ENCODE results near the gene ITGB4. TPM values are rescaled to one million over a fixed set of nuclear protein-coding genes. Genes with fewer than 3 reads are reported as not detected.

ITGB4 gene
- total RNA-seq, 1 experiment from 2014 or later, result 5.3 TPM

DNA sequence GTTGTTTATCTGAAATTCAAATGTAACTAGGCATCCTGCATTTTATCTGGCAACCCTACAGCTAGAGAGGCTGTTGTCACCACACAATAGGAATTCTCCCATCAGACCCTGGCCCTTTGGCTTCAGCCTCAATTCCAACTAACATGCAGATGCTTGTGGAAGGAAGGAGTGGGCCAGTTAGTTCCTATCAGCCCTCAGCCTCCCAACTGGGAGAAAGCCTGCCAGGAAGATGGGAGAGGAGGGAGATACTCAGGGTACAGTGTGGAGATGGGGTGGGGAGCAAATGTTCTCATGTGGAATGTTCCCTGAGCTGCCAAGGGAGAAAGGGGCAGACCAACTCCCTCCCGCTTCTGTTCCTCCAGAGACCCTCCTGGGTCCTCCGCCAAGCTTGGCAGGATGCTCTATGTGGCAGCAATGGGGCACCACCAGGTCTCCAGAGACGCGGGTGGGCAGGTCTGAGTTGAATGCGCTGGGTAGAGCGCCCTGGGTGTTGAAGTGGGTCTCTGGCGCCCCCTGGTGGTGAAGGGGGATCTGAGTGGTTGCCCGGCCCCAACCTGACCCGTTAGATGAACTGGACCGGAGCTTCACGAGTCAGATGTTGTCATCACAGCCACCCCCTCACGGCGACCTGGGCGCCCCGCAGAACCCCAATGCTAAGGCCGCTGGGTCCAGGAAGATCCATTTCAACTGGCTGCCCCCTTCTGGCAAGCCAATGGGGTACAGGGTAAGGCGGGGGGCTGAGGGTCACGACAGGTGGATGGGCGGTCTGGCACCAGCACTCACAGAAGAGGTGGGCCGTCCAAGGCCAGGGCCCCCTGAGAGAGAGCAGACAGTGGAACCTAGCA lies 28.5 kb downstream of the ITGB4 start:
- peak overlapping the region in 1 of 2 experiments; percentile 54; a peak in 2 of 5 replicates for H3K4me3 Mint-ChIP-seq
- H2BK5ac ChIP-seq (ENCODE audit: insufficient read length, low read length), result no peak overlapping the region
- H3K27ac ChIP-seq (ENCODE audit: insufficient read length, low read depth, low read length), result no peak overlapping the region
- H3K79me2 ChIP-seq (ENCODE audit: insufficient read depth, low read length), result no peaks in the 10 kb centered on the region
- no peaks in the 10 kb centered on the region for H4K20me1 ChIP-seq (ENCODE audit: control insufficient read depth, insufficient read depth, insufficient read length)
- no peak overlapping the region for H3K14ac ChIP-seq (ENCODE audit: insufficient read depth, low read length)
- H3K9me3 Mint-ChIP-seq, result no peaks in the 10 kb centered on the region; a peak in 1 of 5 replicates
- no peak overlapping the region for H3T11ph ChIP-seq (ENCODE audit: low read length)
- H2AK5ac ChIP-seq (ENCODE audit: insufficient read length, low read length), result no peak overlapping the region
- H4K8ac ChIP-seq (replicated peaks; ENCODE audit: insufficient read length, low read depth, low read length), result no peak overlapping the region
- no peak overlapping the region for H3K23ac ChIP-seq (ENCODE audit: insufficient read length, low read depth, low read length)
- H3K9ac ChIP-seq (ENCODE audit: extremely low read depth, insufficient read length, low read length), result no peak overlapping the region
- WGBS (ENCODE audit: extremely low coverage, insufficient read length, low lambda C conversion rate), result no CpG with 5 or more reads among the region's 20 CpGs
- no peak overlapping the region for H3K4me2 ChIP-seq (ENCODE audit: insufficient read depth, insufficient read length, low read length)
- no peak overlapping the region for H2AFZ ChIP-seq (ENCODE audit: low read length)
- no peak overlapping the region for H4K91ac ChIP-seq (ENCODE audit: insufficient read length, low read depth, low read length)
- H3K4me1 ChIP-seq (ENCODE audit: insufficient read depth, low read length), result no peaks in the 10 kb centered on the region; the same call in 1 of the 2 replicates
- peaks cover 3% of the 10 kb centered on the region for H3K23me2 ChIP-seq (ENCODE audit: insufficient read length, low read depth, low read length, poor library complexity, severe bottlenecking)
- H2BK120ac ChIP-seq (ENCODE audit: low read depth, low read length, poor library complexity, severe bottlenecking), result no peak overlapping the region
- no peak overlapping the region for H3K27ac Mint-ChIP-seq
- no peaks in the 10 kb centered on the region for H3K79me1 ChIP-seq (ENCODE audit: insufficient read depth, low read depth, low read length, poor library complexity, severe bottlenecking)
- no peak overlapping the region for H2BK20ac ChIP-seq (ENCODE audit: low read depth, low read length, poor library complexity, severe bottlenecking)
- H2BK12ac ChIP-seq (ENCODE audit: insufficient read length, low read depth, low read length), result no peak overlapping the region
- H3K18ac ChIP-seq (ENCODE audit: insufficient read length, low read depth, low read length), result no peak overlapping the region
- H3K4ac ChIP-seq (ENCODE audit: low read depth, low read length), result no peak overlapping the region
- peak; percentile 91 for DNase-seq
- no peaks in the 10 kb centered on the region for H3K27me3 ChIP-seq (ENCODE audit: insufficient read depth, low read length)
- H3K4me1 Mint-ChIP-seq, result peaks cover 7 to 10% of the 10 kb centered on the region in 2 experiments
- H3K9me3 ChIP-seq (ENCODE audit: control insufficient read depth, low read depth, low read length), result no peaks in the 10 kb centered on the region
- H4K5ac ChIP-seq (ENCODE audit: insufficient read length, low read depth, low read length), result no peak overlapping the region
- H3K27me3 Mint-ChIP-seq (ENCODE audit: low read depth), result peaks cover 9% of the 10 kb centered on the region
- H3K56ac ChIP-seq (ENCODE audit: insufficient read length, low read depth, low read length), result no peak overlapping the region
- no peak overlapping the region for H2BK15ac ChIP-seq (ENCODE audit: low read depth, low read length)
- TF ChIP-seq, protein P1, sequence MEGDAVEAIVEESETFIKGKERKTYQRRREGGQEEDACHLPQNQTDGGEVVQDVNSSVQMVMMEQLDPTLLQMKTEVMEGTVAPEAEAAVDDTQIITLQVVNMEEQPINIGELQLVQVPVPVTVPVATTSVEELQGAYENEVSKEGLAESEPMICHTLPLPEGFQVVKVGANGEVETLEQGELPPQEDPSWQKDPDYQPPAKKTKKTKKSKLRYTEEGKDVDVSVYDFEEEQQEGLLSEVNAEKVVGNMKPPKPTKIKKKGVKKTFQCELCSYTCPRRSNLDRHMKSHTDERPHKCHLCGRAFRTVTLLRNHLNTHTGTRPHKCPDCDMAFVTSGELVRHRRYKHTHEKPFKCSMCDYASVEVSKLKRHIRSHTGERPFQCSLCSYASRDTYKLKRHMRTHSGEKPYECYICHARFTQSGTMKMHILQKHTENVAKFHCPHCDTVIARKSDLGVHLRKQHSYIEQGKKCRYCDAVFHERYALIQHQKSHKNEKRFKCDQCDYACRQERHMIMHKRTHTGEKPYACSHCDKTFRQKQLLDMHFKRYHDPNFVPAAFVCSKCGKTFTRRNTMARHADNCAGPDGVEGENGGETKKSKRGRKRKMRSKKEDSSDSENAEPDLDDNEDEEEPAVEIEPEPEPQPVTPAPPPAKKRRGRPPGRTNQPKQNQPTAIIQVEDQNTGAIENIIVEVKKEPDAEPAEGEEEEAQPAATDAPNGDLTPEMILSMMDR (conservative IDR thresholded peaks at IDR 0.05), result peak; percentile 96
- no peaks in the 10 kb centered on the region for H3K36me3 Mint-ChIP-seq (ENCODE audit: insufficient read depth in 1 of 3, low read depth in 3 of 3)
